ENCODE results near the gene COL10A1. TPM values are rescaled to one million over a fixed set of nuclear protein-coding genes. Genes with fewer than 3 reads are reported as not detected.
A peak's percentile ranks its signal among the peaks of the same experiment; 100 is the strongest.
"Not testable (repeated sequence)": the region's sequence is repeated elsewhere in the genome, so short reads cannot be mapped to it uniquely, and the experiment has no call there.

COL10A1 gene
- total RNA-seq, 4 donors from 2014 or later = not detected

GRCh38 chr6:116100419-116101301, 25.3 kb downstream of the COL10A1 start, which contains the start of gene NT5DC1:
Gene NT5DC1, plus strand, starts transcription at chr6:116100853. Its CDS starts 78 bp downstream, at chr6:116100931.
- Histone ChIP-seq H3K36me3 (no peaks in the 10 kb centered on the region), H3K9me3 (peaks cover 0 to 11% (median 0%) of the 10 kb centered on the region in 3 donors), H3K27me3 (no peaks in the 10 kb centered on the region), H3K27ac (peak within 1 kb of the TSS; percentile 91 to 96 (median 92)), H3K4me1 (peaks cover 0 to 51% (median 3%) of the 10 kb centered on the region in 3 donors), H3K4me3 (peak within 1 kb of the TSS; percentile 76 to 81)
- peak; percentile 98 for ATAC-seq
- 0% methylated on average over 5 to 7 of the region's 87 CpGs for WGBS, 2 donors (ENCODE audit: low coverage in 1 of 2)
- TF ChIP-seq POLR2AphosphoS5 (IDR thresholded peaks at IDR 0.05) (peak; percentile 47), POLR2A (IDR thresholded peaks at IDR 0.05) (peak; percentile 66 to 77), EP300 (IDR thresholded peaks at IDR 0.05) (no peak)
- TF ChIP-seq, protein P1, sequence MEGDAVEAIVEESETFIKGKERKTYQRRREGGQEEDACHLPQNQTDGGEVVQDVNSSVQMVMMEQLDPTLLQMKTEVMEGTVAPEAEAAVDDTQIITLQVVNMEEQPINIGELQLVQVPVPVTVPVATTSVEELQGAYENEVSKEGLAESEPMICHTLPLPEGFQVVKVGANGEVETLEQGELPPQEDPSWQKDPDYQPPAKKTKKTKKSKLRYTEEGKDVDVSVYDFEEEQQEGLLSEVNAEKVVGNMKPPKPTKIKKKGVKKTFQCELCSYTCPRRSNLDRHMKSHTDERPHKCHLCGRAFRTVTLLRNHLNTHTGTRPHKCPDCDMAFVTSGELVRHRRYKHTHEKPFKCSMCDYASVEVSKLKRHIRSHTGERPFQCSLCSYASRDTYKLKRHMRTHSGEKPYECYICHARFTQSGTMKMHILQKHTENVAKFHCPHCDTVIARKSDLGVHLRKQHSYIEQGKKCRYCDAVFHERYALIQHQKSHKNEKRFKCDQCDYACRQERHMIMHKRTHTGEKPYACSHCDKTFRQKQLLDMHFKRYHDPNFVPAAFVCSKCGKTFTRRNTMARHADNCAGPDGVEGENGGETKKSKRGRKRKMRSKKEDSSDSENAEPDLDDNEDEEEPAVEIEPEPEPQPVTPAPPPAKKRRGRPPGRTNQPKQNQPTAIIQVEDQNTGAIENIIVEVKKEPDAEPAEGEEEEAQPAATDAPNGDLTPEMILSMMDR (IDR thresholded peaks at IDR 0.05) = peak in 3 of 4 experiments; percentile 46 to 51 (median 48)

DNA sequence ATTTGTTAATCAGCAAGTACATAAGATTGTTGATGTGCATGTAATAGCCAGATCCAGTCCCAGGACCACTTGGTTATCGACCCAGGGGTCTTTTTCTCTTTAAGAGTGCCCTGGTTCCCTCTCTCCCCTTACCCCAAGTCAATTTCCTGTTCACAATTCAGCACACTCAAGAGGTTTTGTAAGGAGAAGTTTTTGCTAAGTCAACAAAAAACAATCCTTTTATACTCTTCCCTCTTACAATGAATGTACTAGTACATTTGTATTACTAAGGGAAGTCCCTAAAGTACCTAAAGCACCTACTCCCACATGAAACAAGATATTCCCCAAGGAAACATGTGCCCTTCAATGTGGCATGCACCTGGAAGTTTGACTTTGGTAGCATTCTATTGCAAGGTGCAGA, 26.9 kb downstream of the COL10A1 start:
- Histone ChIP-seq H3K27me3 (no peaks in the 10 kb centered on the region), H3K27ac (no peak overlapping the region), H3K4me3 (no peak overlapping the region), H3K36me3 (no peaks in the 10 kb centered on the region), H3K9me3 (peaks cover 0 to 15% (median 0%) of the 10 kb centered on the region in 3 donors), H3K4me1 (peaks cover 0 to 37% (median 3%) of the 10 kb centered on the region in 3 donors)
- TF ChIP-seq, protein P1 (IDR thresholded peaks at IDR 0.05) = no peak
- no peak for TF ChIP-seq EP300 (IDR thresholded peaks at IDR 0.05)
- no peak for TF ChIP-seq POLR2AphosphoS5 (IDR thresholded peaks at IDR 0.05)
- no peak for TF ChIP-seq POLR2A (IDR thresholded peaks at IDR 0.05)
- no peak for ATAC-seq
- 83 to 86% methylated on average over 1 of the region's 1 CpG for WGBS, 2 donors (ENCODE audit: low coverage in 1 of 2)

DNA sequence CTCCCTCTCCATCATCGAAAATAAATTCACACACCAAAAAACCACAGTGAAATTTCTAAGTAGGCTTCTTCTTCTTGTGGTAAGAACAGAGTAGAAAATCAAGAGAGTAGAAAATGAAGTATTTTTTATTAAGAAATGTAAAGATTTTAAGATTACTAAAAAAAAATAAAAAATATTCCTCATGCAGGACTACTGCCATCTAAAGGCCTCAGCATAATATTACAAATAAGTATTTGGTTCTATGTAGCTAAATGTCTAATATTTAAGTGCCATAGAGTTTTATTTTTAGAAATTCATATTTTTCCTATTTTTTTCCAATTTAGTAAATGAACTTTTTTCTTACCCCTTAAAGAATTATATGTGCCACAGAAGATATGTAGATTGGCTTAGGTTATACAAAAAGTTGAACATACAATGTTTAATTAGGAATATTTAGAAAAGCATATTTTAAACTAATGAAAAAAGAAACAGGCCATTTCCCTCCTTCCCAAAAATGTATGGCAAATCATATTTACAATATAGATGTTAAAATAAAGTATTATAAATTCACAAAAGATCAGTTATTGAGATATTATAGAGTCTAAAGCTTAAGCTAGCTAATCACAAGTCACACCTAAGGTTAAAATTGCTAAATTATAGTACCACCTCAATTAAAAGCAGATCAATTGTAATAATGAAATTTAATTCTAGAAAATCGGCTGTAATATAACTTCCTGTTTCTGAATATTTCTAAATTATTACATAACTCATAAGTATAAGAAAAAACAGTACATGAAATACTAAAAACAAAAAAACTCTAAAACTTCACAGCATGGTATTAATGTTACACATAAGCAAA, 28.7 kb downstream of the COL10A1 start:
- no peak for ATAC-seq
- TF ChIP-seq, protein P1 (IDR thresholded peaks at IDR 0.05) = peak in 3 of 4 experiments; percentile 33 to 48 (median 33)
- no peak for TF ChIP-seq POLR2A (IDR thresholded peaks at IDR 0.05)
- WGBS, 2 donors (ENCODE audit: low coverage in 1 of 2) = 72 to 73% methylated on average over 2 of the region's 2 CpGs

GRCh38 chr6:116096048-116096759, 29.7 kb downstream of the COL10A1 start:
- H3K27ac ChIP-seq, H3K36me3 ChIP-seq, H3K27me3 ChIP-seq, H3K4me3 ChIP-seq, H3K4me1 ChIP-seq, ATAC-seq: not testable (repeated sequence)
- WGBS, 2 donors (ENCODE audit: low coverage in 1 of 2) = 91 to 92% methylated on average over 6 to 9 of the region's 9 CpGs
- H3K9me3 ChIP-seq = peaks cover 0 to 15% (median 0%) of the 10 kb centered on the region in 3 donors

More for the DNA sequence above, 28.7 kb downstream of the COL10A1 start:
- Histone ChIP-seq H3K36me3 (no peaks in the 10 kb centered on the region), H3K9me3 (peaks cover 0 to 15% (median 0%) of the 10 kb centered on the region in 3 donors), H3K27me3 (no peaks in the 10 kb centered on the region), H3K4me1 (peaks cover 0 to 19% (median 3%) of the 10 kb centered on the region in 3 donors), H3K4me3 (no peak overlapping the region), H3K27ac (no peak overlapping the region)

GRCh38 chr6:116094041-116094440, 31.9 kb downstream of the COL10A1 start:
- H3K4me1 ChIP-seq = no peaks in the 10 kb centered on the region
- ATAC-seq = no peak
- no peak overlapping the region for H3K4me3 ChIP-seq
- no peaks in the 10 kb centered on the region for H3K27me3 ChIP-seq
- WGBS, 2 donors (ENCODE audit: low coverage in 1 of 2) = 79 to 100% methylated on average over 3 of the region's 7 CpGs
- peaks cover 0 to 15% (median 0%) of the 10 kb centered on the region in 3 donors for H3K9me3 ChIP-seq
- H3K27ac ChIP-seq = no peak overlapping the region
- no peaks in the 10 kb centered on the region for H3K36me3 ChIP-seq
- TF ChIP-seq POLR2AphosphoS5 (IDR thresholded peaks at IDR 0.05) (no peak), POLR2A (IDR thresholded peaks at IDR 0.05) (no peak), EP300 (IDR thresholded peaks at IDR 0.05) (no peak)
- TF ChIP-seq, protein P1 (IDR thresholded peaks at IDR 0.05) = no peak

Measured in gastroesophageal sphincter (tissue), 4 donors.